AG04450 (cell line): Measurements from ENCODE around the gene RGS1. TPM values are rescaled to one million over a fixed set of nuclear protein-coding genes. Genes with fewer than 3 reads are reported as not detected.

Experiments used
- CTCF ChIA-PET: fragments of 300-600, 350-600 bp; formaldehyde crosslinking; extraction: SDS; loops from one replicate; lab custom pipeline; 2022; ENCODE audit warnings: antibody characterized with exemption, inconsistent platforms; lab: Charles Lee
- POLR2A ChIA-PET: fragments of 350-600 bp; formaldehyde crosslinking; extraction: SDS; loops from one replicate; lab custom pipeline; 2021; ENCODE audit warnings: antibody characterized with exemption, inconsistent platforms; lab: Yijun Ruan, JAX
- DNase-seq: peaks from one replicate; pipeline ENCODE4 v3.0.0-alpha.2; 2011; ENCODE audit warnings: low read depth, low spot score
- H3K27ac ChIP-seq: one replicate; pipeline ENCODE4 v1.5.1; 2012; ENCODE audit warnings: low read depth, low read length, control low read depth
- H3K27me3 ChIP-seq: one replicate; pipeline ENCODE4 v1.6.0; 2012; ENCODE audit warnings: low read length; ENCODE audit not compliant: control insufficient read depth, insufficient read depth
- H3K4me3 ChIP-seq: 2 replicates; pipeline ENCODE4 v1.5.1; 2011; ENCODE audit warnings: mild to moderate bottlenecking, low read depth, low read length, control low read depth
- H3K9me3 ChIP-seq: 2 replicates; pipeline ENCODE4 v1.5.1; 2012; ENCODE audit warnings: low read length; ENCODE audit not compliant: control insufficient read depth, insufficient read depth
- polyA plus RNA-seq: library from polyadenylated mRNA; depleted of rRNA; stranded (reverse); fragments of >200 nt; gene quantifications from 2 replicates; pipeline ENCODE4 v1.2.3, GENCODE V29; 2011
- TF ChIP-seq, protein P1 (sequence below): IDR thresholded peaks from 2 replicates; pipeline ENCODE4 v1.5.1; 2011; ENCODE audit warnings: low read depth, low read length, control low read depth, inconsistent platforms

The RGS1 gene
- polyA plus RNA-seq, 1 experiment, result not detected

DNA sequence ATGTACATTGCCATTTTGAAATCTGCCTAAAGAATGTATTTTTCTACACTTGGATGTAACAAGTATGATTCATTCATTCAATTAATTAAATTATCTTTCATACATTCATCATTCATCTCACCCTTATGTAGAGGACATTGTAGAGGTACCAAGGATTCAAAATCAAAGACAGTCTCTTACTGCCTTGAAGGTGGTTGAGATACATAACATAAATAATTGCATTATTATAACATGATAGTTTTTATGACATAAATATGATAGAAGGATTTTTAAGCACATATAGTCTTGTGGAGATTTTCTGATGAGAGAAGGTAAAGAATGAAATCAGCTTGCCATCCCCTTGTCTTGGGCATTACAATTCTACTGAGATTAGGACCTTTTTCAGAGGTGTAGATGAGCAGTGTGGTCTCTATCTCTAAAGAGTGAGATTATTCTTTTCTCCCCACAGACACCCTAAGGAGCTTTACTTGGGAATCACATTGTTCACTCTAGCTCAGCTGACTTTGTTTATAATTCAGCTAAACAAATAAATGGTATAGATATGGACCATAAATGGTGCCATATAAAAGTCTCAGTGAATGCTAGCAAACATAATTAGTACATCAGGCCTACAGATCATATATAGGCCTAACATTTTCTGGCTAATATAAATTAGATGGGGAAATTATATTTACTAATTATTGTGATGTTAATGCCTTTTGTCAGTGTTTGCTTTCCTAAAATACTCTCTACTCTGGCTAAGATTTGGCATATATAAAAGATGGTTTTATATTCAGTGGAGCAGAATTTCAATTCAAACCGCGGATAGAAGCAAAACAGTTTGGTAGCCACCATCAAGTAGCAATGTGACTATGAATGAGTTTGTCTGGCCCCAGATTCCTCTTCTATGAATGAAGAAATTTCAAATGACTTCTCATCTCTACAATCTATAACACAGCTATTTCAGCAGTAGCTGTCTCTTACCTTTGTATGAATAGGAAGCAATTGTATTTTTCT is 1.9 kb downstream of the RGS1 start:
- POLR2A ChIA-PET, result no interaction called here
- no peak for DNase-seq
- Histone ChIP-seq H3K4me3 (no peak overlapping the region), H3K27me3 (no peaks in the 10 kb centered on the region), H3K27ac (no peak overlapping the region), H3K9me3 (no peaks in the 10 kb centered on the region)
- CTCF ChIA-PET, result interaction anchor here (3.7 kb wide), 1 partner anchor 100 kb away, joined by 23 read pairs; no protein-coding TSS in a partner anchor
- TF ChIP-seq, protein P1, sequence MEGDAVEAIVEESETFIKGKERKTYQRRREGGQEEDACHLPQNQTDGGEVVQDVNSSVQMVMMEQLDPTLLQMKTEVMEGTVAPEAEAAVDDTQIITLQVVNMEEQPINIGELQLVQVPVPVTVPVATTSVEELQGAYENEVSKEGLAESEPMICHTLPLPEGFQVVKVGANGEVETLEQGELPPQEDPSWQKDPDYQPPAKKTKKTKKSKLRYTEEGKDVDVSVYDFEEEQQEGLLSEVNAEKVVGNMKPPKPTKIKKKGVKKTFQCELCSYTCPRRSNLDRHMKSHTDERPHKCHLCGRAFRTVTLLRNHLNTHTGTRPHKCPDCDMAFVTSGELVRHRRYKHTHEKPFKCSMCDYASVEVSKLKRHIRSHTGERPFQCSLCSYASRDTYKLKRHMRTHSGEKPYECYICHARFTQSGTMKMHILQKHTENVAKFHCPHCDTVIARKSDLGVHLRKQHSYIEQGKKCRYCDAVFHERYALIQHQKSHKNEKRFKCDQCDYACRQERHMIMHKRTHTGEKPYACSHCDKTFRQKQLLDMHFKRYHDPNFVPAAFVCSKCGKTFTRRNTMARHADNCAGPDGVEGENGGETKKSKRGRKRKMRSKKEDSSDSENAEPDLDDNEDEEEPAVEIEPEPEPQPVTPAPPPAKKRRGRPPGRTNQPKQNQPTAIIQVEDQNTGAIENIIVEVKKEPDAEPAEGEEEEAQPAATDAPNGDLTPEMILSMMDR, result no peak

DNA sequence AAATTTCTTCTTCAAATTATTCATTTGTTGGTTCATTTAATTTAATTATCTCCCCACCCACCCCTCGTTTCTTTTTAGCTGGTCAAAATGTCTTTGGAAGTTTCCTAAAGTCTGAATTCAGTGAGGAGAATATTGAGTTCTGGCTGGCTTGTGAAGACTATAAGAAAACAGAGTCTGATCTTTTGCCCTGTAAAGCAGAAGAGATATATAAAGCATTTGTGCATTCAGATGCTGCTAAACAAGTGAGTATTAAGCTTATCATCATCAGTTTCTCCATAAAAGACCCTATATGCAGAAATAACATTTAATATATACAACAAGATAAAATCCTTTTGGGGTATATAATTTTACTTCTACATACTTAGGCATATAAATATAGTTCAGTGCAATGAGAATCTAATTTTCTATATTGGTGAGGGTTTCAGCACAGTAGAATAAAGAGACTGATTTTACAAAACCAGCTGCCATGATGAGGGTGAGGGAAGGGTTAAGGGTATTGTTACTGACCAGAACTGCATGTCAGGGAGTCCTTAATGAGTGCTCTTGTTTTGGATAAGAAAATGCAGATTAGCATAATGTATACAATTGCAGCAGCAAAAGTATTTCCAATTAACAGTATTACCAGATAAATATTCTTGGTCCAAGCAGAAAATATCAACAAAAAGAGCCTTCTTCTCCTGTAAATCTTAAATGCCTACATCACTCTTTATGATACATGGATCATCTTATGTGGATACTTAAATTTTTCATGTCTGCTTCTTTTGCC is 2.8 kb downstream of the RGS1 start:
- Histone ChIP-seq H3K4me3 (no peak overlapping the region), H3K27ac (no peak overlapping the region), H3K27me3 (no peaks in the 10 kb centered on the region), H3K9me3 (no peaks in the 10 kb centered on the region)
- DNase-seq, result no peak
- POLR2A ChIA-PET, result no interaction called here
- TF ChIP-seq, protein P1, result no peak
- CTCF ChIA-PET, result interaction anchor here (2.8 to 3.7 kb wide), 2 partner anchors 101 to 104 kb away, joined by 12 to 23 read pairs; no protein-coding TSS in a partner anchor

DNA sequence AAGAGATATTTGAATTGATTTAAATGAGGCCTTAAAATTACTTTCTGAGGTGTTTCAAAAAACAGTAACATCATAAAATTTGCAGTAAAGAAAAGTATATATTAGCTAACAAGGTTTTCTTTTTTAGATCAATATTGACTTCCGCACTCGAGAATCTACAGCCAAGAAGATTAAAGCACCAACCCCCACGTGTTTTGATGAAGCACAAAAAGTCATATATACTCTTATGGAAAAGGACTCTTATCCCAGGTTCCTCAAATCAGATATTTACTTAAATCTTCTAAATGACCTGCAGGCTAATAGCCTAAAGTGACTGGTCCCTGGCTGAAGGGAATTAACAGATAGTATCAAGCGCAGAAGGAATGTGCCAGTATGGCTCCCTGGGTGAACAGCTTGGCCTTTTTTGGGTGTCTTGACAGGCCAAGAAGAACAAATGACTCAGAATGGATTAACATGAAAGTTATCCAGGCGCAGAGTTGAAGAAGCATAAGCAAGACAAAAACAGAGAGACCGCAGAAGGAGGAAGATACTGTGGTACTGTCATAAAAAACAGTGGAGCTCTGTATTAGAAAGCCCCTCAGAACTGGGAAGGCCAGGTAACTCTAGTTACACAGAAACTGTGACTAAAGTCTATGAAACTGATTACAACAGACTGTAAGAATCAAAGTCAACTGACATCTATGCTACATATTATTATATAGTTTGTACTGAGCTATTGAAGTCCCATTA is 3.6 kb downstream of the RGS1 start:
- Histone ChIP-seq H3K27me3 (no peaks in the 10 kb centered on the region), H3K9me3 (no peaks in the 10 kb centered on the region), H3K27ac (no peak overlapping the region), H3K4me3 (no peak overlapping the region)
- TF ChIP-seq, protein P1, result no peak
- ChIA-PET POLR2A (no interaction called here), CTCF (interaction anchor here (0.6 to 3.7 kb wide), 5 partner anchors 32 to 440 kb away, joined by 3 to 23 read pairs (median 6); no protein-coding TSS in a partner anchor)
- DNase-seq, result no peak

DNA sequence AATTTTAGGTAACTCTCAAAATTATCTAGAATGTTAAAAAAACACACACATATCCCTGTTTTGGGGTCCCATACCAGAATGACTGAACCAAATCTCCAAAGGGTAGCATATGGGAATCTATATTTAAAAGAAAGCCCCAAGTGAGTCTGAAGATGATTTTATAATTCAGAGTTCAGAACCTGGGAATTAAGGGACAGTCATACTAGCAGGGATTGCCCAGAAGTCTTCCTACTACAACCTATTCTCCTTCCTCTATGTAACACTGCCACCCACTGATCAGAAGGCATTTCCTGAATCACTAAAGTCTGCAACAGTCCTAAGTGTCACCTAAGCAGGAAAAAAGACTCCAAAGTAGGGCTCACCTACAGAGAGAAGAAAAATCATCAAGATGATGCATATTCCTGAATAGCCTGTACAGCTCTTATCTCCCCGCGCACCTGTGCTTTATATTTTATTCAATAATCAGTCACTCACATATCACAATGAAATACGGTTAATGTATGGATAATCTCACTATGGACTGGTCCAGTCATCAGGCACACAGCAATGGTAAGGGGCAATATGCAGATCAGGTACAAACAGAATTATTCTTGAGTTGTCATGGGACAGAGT is 4.9 kb downstream of the RGS1 start:
- Histone ChIP-seq H3K9me3 (no peaks in the 10 kb centered on the region), H3K4me3 (no peak overlapping the region), H3K27ac (no peak overlapping the region), H3K27me3 (no peaks in the 10 kb centered on the region)
- no peak for DNase-seq
- ChIA-PET POLR2A (no interaction called here), CTCF (interaction anchor here (0.6 to 3.7 kb wide), 5 partner anchors 18 to 439 kb away, joined by 3 to 23 read pairs (median 6); no protein-coding TSS in a partner anchor)
- TF ChIP-seq, protein P1, result peak; percentile 51
